ENCODE data around the gene PARK7.
"Not testable (repeated sequence)": the region's sequence is repeated elsewhere in the genome, so short reads cannot be mapped to it uniquely, and the experiment has no call there.

Gene PARK7

DNA sequence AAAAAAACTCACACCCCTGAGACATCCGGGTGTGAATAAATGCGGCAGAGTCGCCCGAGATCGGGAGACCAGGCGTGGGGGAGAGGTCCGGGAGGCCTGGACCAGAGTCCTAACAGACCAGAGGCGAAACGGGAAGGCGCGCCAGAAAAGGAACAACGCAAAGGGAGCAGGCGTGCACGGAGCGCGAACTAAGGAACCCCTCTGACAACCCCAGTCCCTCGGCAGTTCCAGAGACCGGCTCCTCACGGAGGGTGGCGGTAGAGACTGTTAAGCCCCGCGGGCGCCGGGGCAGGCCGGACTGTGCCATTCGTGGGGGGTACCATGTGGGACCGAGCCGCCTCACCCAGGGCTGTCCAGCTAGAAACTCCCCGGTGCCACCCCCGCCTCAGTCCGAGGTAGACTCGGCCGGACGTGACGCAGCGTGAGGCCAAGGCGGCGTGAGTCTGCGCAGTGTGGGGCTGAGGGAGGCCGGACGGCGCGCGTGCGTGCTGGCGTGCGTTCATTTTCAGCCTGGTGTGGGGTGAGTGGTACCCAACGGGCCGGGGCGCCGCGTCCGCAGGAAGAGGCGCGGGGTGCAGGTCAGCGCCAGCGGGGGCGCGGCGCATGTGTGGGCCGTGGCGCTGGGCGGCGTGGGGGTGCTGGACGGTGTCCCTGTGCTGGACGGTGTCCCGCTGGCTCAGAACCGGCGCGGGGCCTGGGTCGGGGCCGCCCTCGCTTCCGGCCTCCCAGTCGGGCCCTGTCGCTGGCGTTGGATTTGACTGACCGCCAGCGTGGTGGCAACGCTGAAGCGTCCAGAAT lies at the start of gene PARK7:
Gene PARK7 (plus strand): TSS at position 496 of the 798 bp plus-strand sequence. CDS start 1,075 bp downstream, outside the sequence.
- peak; percentile 99 for DNase-seq

DNA sequence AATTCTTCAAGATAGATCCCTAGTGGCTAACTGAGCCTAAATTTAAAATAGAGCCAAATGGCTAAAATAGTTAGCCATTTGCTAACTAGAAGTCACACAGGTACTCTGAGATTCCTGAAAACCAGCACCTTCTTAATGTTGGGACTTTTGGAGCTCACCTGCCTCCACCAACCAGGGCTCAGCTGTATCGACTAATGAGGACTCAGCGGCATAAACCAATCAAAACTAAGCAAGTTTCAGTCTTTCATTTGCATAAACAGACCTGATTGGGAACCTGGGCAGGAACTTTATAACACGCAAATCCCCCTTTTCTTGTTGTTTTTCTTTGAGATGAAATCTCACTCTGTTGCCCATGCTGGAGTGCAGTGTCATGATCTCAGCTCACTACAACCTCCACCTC lies 49.4 kb upstream of the PARK7 start:
- DNase-seq, result no peak

DNA sequence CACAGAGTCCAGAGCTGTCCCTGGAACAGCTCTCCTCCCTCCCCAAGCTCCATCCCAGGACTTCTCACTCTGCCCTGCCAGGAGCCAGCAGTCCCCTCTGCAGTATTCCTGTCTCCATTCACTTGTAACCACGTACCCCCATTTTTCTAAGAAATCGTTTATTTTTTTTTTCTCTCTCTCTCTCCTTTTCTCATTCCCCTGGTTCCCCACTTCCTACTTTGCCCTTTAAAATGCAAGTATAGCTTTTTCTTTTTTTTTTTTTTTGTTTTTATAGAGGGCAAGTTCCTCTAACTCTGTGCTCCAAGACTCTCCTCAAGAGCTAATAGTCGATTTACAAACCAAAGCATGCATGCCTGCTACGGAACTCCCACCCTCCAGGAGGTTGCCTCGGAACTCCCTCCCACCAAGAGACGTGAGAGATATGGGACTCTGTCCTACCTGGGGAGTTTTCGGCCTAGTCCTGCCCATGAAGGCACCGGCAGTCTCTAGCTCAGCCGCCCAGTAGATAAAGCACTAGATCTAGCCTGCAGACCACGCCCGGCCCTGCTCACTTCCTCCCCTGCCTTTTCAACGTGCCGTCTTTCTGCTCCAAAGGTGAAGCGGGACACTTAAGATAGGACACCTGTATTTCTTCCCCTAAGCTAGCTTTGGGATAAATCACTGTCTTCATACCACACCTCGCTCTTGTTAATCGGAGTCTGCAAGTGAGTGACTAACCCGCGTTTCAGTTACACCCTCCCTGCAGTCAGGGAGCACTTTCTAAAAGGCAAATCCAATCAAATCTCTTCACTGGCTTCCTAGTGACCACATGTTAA lies 48.6 kb upstream of the PARK7 start:
- no peak for DNase-seq

DNA sequence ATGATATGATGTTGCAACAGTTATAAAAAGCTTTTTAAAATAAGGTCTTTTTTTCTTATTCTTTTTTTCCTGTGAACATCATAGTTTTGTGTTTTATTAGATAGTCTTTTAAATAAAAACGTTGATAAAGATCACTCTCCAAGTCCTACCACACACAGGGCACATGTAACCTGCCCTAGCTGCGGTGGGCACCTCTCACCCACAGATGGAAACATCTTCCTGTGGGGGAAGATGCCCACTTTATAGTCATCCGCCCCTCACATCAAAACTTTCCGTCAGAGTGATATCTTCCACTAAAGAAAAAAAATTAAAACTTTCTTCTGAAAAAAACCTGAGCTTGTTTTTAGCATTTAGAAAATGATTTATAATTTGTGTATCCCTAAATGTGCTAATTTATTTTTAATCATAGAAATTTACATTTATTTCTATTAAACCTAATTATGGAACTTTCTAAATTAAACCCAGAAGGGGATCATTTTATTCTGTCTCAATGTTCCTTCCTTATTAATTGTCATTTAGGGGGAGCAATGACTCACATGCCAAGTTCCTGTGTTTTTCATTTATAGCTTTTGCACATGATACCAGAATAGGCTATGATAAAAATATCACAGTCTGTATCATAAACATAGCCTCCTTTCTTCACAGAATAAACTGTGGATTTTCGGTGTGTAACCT lies 45.5 kb upstream of the PARK7 start:
- no peak for DNase-seq

DNA sequence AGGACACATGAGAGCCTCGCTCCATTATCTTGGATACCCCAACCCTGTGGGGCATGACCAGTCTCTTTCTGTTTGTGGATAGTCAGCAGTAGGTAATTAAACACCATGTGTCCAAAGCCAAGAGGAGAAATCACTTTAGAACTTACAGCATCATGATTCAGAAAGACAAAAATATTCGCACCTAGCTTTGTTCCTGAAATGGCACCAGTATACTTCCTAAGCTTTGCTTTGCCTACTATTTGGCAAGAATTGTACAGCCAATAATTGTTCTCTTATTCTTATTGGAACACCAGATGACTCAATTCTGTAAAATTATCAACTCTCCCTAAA lies 45.0 kb upstream of the PARK7 start:
- DNase-seq, result no peak

DNA sequence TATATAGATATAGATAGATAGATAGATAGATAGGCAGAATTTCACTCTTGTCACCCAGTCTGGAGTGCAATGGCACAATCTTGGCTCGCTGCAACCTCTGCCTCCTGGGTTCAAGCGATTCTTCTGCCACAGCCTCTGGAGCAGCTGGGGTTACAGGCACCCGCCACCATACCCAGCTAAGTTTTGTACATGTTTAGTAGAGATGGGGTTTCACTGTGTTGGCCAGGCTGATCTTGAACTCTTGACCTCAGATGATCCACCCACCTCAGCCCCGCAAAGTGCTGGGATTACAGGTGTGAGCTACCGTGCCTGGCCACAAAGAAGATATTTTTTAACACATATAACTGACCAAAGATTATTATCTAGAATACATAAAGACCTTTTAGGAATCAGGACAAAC lies 43.5 kb upstream of the PARK7 start:
- DNase-seq, result not testable (repeated sequence)

DNA sequence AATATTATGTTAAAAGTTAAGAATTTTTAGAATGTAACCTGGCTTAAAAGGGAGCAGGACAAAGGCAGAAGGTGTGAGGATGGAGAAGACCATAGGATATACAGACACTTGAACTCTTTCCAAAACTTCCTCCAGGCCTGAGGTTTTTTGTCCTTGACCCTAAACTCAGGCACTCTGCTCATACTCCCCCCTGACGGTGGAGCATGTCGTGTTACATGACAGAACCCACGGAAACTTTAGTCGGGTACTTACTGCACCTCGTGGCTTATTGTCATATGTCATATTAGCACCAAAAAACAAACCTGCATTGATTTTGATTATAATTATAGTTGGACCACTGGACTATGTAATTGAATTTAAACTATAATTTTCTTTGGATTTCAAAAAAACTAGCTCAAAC lies 41.6 kb upstream of the PARK7 start:
- no peak for DNase-seq

DNA sequence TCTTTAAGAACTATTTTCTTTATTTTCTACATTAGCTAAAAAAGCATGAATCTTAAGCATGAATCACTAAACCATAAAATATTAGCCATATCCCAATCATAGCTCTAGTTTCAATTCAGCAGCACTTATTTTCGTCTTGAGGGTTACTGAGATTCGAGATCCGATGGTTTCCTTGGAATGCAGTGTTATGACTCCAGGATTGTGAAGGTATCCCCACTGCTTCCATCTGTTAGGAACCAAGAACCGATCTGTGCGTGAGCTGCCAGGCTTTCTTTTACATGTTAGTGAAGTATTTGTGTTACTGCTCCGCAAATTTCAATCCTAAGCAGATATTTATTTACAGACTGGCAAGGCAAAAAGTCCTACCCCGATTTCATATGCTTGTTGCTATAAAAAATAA lies 39.7 kb upstream of the PARK7 start:
- no peak for DNase-seq

DNA sequence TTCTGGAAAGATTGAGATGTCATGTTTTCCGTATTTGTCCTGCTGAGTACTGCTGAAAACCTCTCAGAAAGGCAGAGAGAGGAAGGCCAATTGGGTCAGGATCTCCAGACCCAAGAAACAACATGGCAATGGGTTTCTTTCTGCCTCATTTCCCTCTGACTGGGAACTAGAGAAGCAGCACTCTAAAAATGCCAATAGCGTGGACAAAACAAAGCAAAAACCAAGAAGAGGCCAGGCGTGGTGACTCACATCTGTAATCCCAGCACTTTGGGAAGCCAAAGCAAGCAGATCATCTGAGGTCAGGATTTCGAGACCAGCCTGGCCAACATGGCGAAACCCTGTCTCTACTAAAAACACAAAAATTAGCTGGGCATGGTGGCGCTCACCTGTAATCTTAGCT lies 39.2 kb upstream of the PARK7 start:
- DNase-seq, result no peak

DNA sequence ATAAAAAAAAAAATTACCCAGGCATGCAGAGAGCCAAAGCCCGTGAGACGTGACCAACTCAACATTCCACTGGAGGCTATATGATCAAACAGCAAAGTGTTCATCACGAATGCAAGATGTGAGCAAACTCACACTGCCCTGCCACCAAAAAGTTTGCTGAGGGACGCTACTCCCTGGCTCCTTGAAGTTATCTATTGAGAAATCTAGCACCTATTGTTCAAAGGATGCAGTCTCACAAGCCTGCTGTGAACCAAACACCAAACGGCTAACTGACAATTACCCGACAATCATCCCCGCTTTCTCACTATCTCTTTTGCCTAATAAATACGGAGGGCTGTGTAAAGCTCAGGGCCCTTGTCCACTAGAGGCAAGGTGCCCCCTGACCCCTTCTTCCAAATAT lies 34.5 kb upstream of the PARK7 start:
- DNase-seq, result not testable (repeated sequence)

DNA sequence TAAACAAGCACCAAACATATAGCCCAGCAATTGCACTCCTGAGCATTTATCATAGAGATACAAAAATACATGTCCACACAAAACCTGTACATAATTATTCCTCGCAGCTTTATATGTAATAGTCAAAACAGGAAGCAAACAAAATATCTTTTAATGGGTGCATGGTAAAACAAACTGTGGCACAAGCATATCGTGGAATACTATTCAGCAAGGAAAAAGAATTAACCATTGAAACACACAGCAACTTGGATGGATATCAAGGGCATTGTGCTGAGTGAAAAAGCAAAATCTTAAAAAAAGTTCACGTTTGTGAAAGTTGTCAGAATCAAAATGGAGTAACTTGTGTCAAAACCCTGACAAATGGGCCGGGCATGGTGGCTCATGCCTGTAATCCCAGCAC lies 33.3 kb upstream of the PARK7 start:
- no peak for DNase-seq

DNA sequence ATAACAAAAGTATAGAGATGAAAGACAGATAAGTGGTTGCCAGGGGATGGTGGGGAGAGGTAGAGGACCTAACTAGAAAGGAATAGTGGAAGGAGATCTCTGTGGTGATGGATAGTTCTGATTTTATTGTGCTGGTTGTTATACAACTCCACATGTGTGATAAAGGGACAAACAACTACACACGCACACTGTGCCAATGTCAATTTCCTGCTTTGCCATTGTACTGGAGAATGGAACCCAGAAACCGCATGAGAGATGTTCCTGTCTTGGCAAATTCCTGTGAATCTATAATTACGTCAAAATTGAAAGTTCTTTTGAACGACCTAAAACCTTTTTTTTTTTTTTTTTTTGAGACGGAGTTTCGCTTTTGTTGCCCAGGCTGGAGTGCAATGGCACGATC lies 31.9 kb upstream of the PARK7 start:
- no peak for DNase-seq

DNA sequence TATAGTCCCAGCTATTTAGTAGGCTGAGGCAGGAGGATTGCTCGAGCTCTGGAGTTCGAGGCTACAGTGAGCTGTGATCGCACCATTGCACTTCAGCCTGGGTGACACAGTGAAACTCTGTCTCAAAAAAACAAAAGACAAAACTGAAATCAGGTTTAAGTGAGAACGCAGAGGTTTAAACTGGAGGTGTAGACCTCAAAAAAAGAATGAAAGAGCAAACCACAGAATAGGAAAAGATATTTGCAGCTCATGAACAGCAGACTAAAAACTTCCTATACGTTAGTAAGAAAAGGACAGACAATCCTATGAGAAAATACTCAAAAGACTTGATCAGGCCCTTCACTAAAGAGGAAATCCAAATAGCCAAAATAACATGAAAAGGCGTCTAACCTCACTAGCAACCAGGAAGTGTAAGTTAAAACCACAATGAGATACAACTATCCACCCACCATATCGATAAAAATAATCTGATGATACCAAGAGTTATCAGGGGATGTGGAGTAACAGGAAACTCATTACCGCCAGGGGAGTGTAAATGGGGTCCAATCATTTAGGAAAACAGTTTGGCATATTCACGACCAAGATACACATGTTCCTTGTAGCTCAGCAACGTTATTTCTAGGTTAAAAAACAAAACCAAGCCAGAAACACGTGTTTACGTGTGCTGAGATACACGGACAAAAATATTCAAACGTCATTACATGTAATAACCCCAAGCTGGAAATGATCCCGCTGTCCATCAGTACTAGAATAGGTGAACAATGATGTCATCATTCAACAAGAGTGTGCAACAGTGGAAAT lies 30.7 kb upstream of the PARK7 start:
- no peak for DNase-seq

DNA sequence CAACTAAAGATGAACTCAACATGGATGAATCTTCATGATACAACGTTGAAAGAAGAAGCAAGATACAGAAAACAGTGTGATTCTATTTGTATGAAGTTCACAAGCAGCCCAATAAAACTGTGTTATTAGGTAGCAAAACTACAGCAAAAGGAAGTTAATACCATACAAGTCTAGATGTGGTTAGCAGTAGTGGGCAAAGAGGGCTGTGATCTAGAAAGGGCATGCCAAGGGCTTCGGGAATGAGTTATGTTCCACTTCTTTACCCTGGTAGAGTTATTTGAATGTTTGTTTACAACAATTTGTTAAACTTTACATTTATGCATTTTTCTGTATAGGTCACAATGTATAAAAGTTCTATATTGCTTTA lies 30.1 kb upstream of the PARK7 start:
- DNase-seq, result no peak

DNA sequence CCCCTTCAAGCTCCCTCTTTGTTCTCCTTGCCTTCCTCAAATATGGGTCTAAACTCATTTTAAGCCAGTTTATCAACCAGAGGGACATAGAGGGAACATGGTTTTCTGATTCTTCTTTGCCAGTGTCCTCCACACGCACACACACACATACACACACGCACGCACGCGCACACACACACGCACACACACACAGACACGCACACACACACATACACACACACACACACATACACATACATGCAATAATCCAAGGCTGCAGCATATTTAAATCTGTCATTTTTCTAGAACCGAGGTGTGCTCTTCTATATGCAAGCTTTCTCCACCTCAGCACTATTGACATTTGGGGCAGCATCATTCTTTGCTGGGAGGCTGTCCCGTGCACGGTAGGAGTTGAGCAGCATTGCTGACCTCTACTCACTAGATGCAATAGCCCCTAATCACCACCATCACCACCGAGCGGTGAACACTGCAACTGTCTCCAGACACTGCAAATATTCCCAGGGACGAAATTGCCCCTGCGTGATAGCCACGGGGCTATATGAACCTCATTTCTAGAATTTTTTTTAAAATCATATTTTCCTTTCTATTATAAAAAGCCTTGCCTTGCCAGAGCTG lies 28.9 kb upstream of the PARK7 start:
- peak; percentile 27 for DNase-seq

DNA sequence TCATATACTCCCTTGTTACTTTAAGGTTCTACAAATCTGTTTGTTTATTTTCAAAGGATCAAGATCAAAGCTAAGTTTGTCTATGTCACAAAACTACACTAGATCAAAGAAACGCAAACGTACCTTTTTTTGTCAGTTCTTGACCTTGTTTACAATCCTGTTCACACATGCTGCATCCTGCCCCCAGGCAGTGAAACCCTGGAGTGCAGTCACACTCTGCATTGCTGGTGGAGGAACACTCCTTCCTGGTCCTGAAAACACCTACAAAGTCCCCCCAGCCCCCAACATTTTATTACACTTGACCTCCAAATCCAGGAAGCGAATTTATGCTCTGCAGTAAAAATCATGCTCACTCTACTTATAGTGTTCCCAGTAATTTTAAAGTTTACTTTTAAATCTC lies 23.4 kb upstream of the PARK7 start:
- no peak for DNase-seq

DNA sequence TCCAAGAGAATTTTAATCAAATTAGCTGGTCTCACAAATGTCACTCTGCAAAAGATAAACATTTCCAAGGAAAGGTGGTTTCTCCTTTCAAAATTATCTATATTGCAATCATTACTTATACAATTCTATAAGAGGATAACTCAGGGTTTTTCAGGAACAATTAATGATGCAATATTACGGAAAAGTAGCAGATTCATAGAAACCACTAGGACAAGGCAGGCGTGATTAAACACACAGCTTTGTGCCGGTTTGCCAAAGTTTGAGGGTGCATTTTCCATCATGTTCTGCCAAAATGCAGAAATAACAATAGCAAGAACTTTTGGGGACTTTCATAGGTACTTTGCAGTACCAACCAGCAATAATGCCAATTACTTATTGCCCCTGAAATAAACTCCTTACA lies 21.5 kb upstream of the PARK7 start:
- no peak for DNase-seq

DNA sequence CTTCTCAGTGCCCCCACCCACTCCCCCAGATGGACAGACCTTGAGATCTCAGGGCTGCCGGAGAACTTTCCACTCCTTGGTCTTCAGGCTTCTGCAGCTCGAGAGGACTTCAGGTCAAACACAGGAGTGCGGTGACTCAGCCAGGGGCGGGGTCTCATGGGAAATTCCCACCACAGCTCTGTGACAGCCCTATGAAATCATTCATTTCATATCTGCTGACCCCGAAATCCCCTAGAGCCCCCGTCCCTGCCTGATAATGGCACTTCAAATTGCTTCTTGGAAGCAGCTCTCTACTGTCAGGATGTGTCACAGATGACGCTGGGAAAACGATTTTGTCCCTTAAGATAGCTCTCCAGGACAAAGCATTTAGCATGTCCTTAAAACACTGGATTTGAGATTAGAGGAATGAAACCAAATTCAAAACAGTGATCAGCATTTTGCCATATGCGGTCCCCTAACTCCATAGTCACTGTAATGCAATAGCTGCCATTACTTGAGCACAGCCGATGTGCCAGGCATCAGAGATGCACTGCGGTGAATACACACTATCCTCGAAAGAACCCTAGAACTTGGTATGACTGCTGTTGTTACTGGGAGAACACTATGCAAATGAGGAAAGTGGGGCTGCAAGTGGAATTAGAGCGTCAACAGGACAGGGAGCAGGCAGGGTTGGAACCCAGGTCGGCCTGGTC lies 20.6 kb upstream of the PARK7 start, which contains the start of gene TNFRSF9:
Gene TNFRSF9 (minus strand): TSS at position 95 of the 692 bp plus-strand sequence. CDS start 845 bp downstream, outside the sequence.
- DNase-seq, result peak; percentile 46

DNA sequence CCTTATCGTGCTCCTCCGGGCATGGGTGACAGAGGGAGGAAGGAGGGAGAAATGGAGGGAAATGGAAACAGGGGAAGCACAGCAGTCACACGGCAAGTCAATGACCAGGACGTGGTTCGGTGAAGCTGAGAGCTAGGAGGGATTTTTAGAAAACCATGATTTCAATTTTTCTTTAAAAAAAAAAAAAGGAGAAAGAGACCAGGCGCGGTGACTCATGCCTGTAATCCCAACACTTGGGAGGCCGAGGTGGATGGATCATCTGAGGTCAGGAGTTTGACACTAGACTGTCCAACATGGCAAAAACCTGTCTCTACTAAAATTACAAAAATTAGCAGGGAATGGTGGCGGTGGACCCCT lies 20.1 kb upstream of the PARK7 start:
- DNase-seq, result no peak

DNA sequence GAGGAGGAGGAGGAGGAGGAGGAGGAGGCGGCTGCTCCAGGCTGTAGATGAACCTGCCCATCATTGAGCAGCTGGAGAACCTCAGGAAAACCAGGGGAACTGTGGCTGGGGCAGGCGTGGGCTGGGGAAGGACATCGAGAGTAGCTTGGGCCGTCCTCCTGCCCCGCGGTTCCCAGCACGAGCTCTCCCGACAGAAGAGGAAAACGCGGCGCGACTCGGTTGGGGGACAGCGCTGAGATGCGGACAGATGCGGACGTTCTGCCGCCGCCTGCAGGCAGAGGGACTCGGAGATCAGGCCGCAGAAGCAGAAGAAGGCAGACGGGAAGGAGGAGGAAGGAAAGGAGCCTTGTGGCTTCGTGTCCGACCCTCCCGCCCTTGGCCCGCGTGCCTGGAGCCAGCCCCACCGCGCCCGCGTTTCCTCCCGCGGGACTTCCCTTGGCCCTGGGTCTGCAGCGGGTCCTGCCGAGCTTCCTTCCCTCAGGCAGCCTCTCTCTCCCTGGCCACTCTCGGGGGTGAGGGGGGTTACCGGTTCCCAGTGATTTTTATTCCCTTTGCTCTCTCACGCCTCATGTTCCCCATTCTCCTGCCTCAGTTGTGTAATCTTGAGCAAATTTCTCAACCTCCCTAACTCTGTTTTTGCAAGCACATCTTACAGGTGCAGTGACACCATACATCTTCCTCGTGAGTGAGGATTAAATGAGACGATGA lies 19.1 kb upstream of the PARK7 start:
- DNase-seq, result peak; percentile 83

DNA sequence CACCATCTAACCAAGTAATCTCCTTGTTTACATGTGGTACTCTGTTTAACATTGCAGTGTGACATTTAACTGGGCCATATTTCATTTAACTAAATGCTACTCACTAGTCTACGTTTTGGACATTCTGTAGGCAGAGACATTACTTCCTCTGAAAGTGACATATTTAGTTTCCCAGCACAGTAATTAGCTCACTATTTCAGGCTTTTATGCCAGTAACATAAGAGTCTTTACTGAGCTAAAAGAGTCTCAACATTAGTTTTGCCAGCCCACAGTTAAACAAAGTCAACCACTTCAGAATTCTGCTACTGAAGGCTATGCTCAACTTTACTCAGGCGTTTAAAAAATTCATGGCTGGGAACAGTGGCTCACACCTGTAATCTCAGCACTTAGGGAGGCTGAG lies 18.3 kb upstream of the PARK7 start:
- no peak for DNase-seq
